PC-3 (cell line): Measurements from ENCODE around the gene NDOR1. TPM values are rescaled to one million over a fixed set of nuclear protein-coding genes. Genes with fewer than 3 reads are reported as not detected.

Experiments used
- ATAC-seq: fragments of 200-7000 bp; cut with Tn5 transposase; 2 replicates; pipeline ENCODE4 v1.9.1; 2020; ENCODE audit warnings: mild to moderate bottlenecking, moderate library complexity
- BruUV-seq: library from RNA; stranded (reverse); fragments of 400-500 nt; replicated peaks from 2 replicates; lab custom pipeline; 2021; lab: Mats Ljungman, UMichigan
- CTCF ChIA-PET: fragments of 300-600 bp; sonication (Branson Sonifier 250); formaldehyde crosslinking; loops from one replicate; lab custom pipeline; 2022; ENCODE audit warnings: antibody characterized with exemption; lab: Charles Lee
- POLR2A ChIA-PET: fragments of 300-600 bp; sonication (Branson Sonifier 250); formaldehyde crosslinking; loops from one replicate; lab custom pipeline; 2022; ENCODE audit warnings: antibody characterized with exemption; ENCODE audit not compliant: unreplicated experiment; lab: Charles Lee
- DNase-seq: peaks from one replicate; pipeline ENCODE4 v3.0.0-alpha.2; 2015
- H2AFZ ChIP-seq: fragments of 300-600 bp; sonication (generic); 2 replicates; pipeline ENCODE4 v1.6.0; 2016; ENCODE audit warnings: antibody characterized with exemption, low read length
- H3F3A ChIP-seq: fragments of 300-600 bp; sonication (generic); one replicate; pipeline ENCODE4 v1.6.0; 2017; ENCODE audit warnings: antibody characterized with exemption, low read length, control low read depth, mild to moderate bottlenecking; ENCODE audit not compliant: unreplicated experiment
- H3K27ac ChIP-seq: fragments of 300-600 bp; sonication (generic); 2 replicates; pipeline ENCODE4 v1.5.1; 2016; ENCODE audit warnings: mild to moderate bottlenecking, low read length
- H3K27me3 ChIP-seq: fragments of 300-600 bp; sonication (generic); 2 replicates; pipeline ENCODE4 v1.6.1; 2016; ENCODE audit warnings: low read length, mixed read lengths
- H3K36me3 ChIP-seq: fragments of 300-600 bp; sonication (generic); 2 replicates; pipeline ENCODE4 v1.6.1; 2016; ENCODE audit warnings: low read depth, mixed run types, low read length, mixed read lengths
- H3K4me1 ChIP-seq: fragments of 300-600 bp; sonication (generic); 2 replicates; pipeline ENCODE4 v1.5.1; 2016; ENCODE audit warnings: low read length; ENCODE audit not compliant: insufficient read depth
- H3K4me2 ChIP-seq: fragments of 300-600 bp; sonication (generic); 2 replicates; pipeline ENCODE4 v1.6.0; 2016; ENCODE audit warnings: low read length
- H3K4me3 ChIP-seq: fragments of 300-600 bp; sonication (generic); 2 replicates; pipeline ENCODE4 v1.5.1; 2016; ENCODE audit warnings: mild to moderate bottlenecking, low read length, mixed read lengths
- H3K79me2 ChIP-seq: fragments of 300-600 bp; sonication (generic); 2 replicates; pipeline ENCODE4 v1.6.1; 2017; ENCODE audit warnings: low read length, mixed read lengths
- H3K9ac ChIP-seq: fragments of 300-600 bp; sonication (generic); 2 replicates; pipeline ENCODE4 v1.6.0; 2016; ENCODE audit warnings: mild to moderate bottlenecking, low read length
- H3K9me2 ChIP-seq: fragments of 300-600 bp; sonication (generic); replicated peaks from 2 replicates; pipeline ENCODE4 v1.6.1; 2016; ENCODE audit warnings: mixed run types, low read length, mixed read lengths
- H3K9me3 ChIP-seq: fragments of 300-600 bp; sonication (generic); 2 replicates; pipeline ENCODE4 v1.6.1; 2016; ENCODE audit warnings: low read length, mixed read lengths
- H4K20me1 ChIP-seq: fragments of 300-600 bp; sonication (generic); 2 replicates; pipeline ENCODE4 v1.6.1; 2016; ENCODE audit warnings: low read length, mixed read lengths
- EZH2 ChIP-seq: fragments of 300-600 bp; sonication (generic); IDR thresholded peaks from one replicate; pipeline ENCODE4 v1.6.1; 2017; ENCODE audit warnings: antibody characterized with exemption, mild to moderate bottlenecking, low read length; ENCODE audit not compliant: unreplicated experiment
- EZH2phosphoT487 ChIP-seq: fragments of 300-600 bp; sonication (generic); IDR thresholded peaks from 2 replicates; pipeline ENCODE4 v1.6.1; 2018; ENCODE audit warnings: mild to moderate bottlenecking, antibody characterized with exemption, low read length, borderline replicate concordance
- intact Hi-C: fragments of 100-400 bp; cut with micrococcal nuclease; formaldehyde crosslinking; loops from 2 replicates; pipeline ENCODE4 v1.9.0; 2023
- total RNA-seq: library from RNA; depleted of rRNA; stranded (reverse); fragments of >200 nt; gene quantifications from 2 replicates; pipeline ENCODE4 v1.2.3, GENCODE V29; 2014
- TF ChIP-seq, protein P1 (sequence below): fragments of 300-600 bp; sonication (generic); conservative IDR thresholded peaks from 2 replicates; pipeline ENCODE4 v1.5.1; 2017; ENCODE audit warnings: antibody characterized with exemption, low read depth, mild to moderate bottlenecking, low read length

Gene NDOR1
- total RNA-seq, 1 experiment from 2014 or later, result 25.7 TPM

DNA sequence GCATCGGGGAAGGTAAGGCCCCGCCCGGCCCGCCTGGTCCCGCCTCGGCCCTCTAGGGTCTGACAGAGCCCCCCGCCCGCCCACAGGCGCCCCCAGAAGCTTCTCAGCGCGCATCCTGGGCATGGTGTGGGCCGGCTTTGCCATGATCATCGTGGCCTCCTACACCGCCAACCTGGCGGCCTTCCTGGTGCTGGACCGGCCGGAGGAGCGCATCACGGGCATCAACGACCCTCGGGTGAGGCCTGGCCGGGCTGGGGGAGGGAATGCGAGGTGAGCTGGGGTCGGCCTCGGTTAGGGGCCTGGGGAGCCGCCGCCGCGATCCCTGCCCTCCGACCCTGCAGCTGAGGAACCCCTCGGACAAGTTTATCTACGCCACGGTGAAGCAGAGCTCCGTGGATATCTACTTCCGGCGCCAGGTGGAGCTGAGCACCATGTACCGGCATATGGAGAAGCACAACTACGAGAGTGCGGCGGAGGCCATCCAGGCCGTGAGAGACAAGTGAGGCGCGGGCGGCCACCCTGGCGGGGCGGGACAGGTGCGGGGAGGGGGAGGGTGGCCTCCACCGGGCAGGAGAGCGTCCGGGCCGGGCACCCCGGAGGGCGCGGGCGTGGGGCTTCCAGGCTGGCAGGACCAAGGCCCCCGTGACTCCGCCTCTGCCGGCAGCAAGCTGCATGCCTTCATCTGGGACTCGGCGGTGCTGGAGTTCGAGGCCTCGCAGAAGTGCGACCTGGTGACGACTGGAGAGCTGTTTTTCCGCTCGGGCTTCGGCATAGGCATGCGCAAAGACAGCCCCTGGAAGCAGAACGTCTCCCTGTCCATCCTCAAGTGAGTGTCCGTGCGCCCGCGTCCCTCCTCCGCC lies 42.8 kb upstream of the NDOR1 start:
- DNase-seq (no peak), ATAC-seq (no peak)
- H3K4me1 ChIP-seq, result no peaks in the 10 kb centered on the region; the same call in 1 of the 2 replicates
- no peaks in the 10 kb centered on the region for H3K9me2 ChIP-seq
- H3K79me2 ChIP-seq, result no peaks in the 10 kb centered on the region
- no peaks in the 10 kb centered on the region for H3K9me3 ChIP-seq
- H3K36me3 ChIP-seq, result no peaks in the 10 kb centered on the region
- CTCF ChIA-PET, result no interaction called here
- no peak overlapping the region for H3K4me3 ChIP-seq
- no TSS peak for BruUV-seq
- no peak overlapping the region for H3K4me2 ChIP-seq
- H3F3A ChIP-seq, result no peaks in the 10 kb centered on the region
- no peak overlapping the region for H2AFZ ChIP-seq
- peaks cover 25% of the 10 kb centered on the region for H3K27me3 ChIP-seq
- intact Hi-C loops, result no loop called here
- H3K27ac ChIP-seq, result no peak overlapping the region
- no peaks in the 10 kb centered on the region for H4K20me1 ChIP-seq
- TF ChIP-seq EZH2 (no peak), EZH2phosphoT487 (no peak)
- TF ChIP-seq, protein P1, sequence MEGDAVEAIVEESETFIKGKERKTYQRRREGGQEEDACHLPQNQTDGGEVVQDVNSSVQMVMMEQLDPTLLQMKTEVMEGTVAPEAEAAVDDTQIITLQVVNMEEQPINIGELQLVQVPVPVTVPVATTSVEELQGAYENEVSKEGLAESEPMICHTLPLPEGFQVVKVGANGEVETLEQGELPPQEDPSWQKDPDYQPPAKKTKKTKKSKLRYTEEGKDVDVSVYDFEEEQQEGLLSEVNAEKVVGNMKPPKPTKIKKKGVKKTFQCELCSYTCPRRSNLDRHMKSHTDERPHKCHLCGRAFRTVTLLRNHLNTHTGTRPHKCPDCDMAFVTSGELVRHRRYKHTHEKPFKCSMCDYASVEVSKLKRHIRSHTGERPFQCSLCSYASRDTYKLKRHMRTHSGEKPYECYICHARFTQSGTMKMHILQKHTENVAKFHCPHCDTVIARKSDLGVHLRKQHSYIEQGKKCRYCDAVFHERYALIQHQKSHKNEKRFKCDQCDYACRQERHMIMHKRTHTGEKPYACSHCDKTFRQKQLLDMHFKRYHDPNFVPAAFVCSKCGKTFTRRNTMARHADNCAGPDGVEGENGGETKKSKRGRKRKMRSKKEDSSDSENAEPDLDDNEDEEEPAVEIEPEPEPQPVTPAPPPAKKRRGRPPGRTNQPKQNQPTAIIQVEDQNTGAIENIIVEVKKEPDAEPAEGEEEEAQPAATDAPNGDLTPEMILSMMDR, result no peak
- POLR2A ChIA-PET, result no interaction called here
- H3K9ac ChIP-seq, result no peak overlapping the region

GRCh38 chr9:137163365-137163715 lies 42.2 kb upstream of the NDOR1 start:
- CTCF ChIA-PET, result no interaction called here
- peaks cover 24% of the 10 kb centered on the region for H3K27me3 ChIP-seq
- DNase-seq, result no peak

More at GRCh38 chr9:137163365-137163715, 42.2 kb upstream of the NDOR1 start:
- no peak for ATAC-seq
- no peak overlapping the region for H3K4me3 ChIP-seq
- no peaks in the 10 kb centered on the region for H3K9me3 ChIP-seq
- POLR2A ChIA-PET, result no interaction called here
- no peaks in the 10 kb centered on the region for H3K79me2 ChIP-seq
- H3K9me2 ChIP-seq, result no peaks in the 10 kb centered on the region
- H3K4me1 ChIP-seq, result no peaks in the 10 kb centered on the region; the same call in 1 of the 2 replicates
- intact Hi-C loops, result no loop called here
- no peaks in the 10 kb centered on the region for H3F3A ChIP-seq
- TF ChIP-seq, protein P1, result no peak
- no peak for TF ChIP-seq EZH2
- no peak for TF ChIP-seq EZH2phosphoT487
- H3K27ac ChIP-seq, result no peak overlapping the region
- no peak overlapping the region for H2AFZ ChIP-seq
- BruUV-seq, result no TSS peak
- H4K20me1 ChIP-seq, result no peaks in the 10 kb centered on the region
- H3K9ac ChIP-seq, result no peak overlapping the region
- H3K36me3 ChIP-seq, result no peaks in the 10 kb centered on the region
- no peak overlapping the region for H3K4me2 ChIP-seq
